Activated naive CD4-positive, alpha-beta T cell treated with anti-CD3 and anti-CD28 coated beads, Interleukin-2, amount 50 U/mL, for 24 hours (primary cell): ENCODE data around the gene BTBD9.
"Not testable (repeated sequence)": the region's sequence is repeated elsewhere in the genome, so short reads cannot be mapped to it uniquely, and the experiment has no call there.

Experiments
- H3K27ac Mint-ChIP-seq: one replicate; pipeline ENCODE4 v1.8.0; 2021; ENCODE audit warnings: mild to moderate bottlenecking, mixed read lengths
- H3K27me3 Mint-ChIP-seq: one replicate; pipeline ENCODE4 v1.8.0; 2021; ENCODE audit warnings: mixed read lengths
- H3K36me3 Mint-ChIP-seq: one replicate; pipeline ENCODE4 v1.8.0; 2021; ENCODE audit warnings: mixed read lengths
- H3K4me1 Mint-ChIP-seq: one replicate; pipeline ENCODE4 v1.8.0; 2021; ENCODE audit warnings: mixed read lengths
- H3K4me3 Mint-ChIP-seq: one replicate; pipeline ENCODE4 v1.8.0; 2021; ENCODE audit warnings: mild to moderate bottlenecking, mixed read lengths
- H3K9me3 Mint-ChIP-seq: one replicate; pipeline ENCODE4 v1.8.0; 2021; ENCODE audit warnings: mixed read lengths

Gene BTBD9

DNA sequence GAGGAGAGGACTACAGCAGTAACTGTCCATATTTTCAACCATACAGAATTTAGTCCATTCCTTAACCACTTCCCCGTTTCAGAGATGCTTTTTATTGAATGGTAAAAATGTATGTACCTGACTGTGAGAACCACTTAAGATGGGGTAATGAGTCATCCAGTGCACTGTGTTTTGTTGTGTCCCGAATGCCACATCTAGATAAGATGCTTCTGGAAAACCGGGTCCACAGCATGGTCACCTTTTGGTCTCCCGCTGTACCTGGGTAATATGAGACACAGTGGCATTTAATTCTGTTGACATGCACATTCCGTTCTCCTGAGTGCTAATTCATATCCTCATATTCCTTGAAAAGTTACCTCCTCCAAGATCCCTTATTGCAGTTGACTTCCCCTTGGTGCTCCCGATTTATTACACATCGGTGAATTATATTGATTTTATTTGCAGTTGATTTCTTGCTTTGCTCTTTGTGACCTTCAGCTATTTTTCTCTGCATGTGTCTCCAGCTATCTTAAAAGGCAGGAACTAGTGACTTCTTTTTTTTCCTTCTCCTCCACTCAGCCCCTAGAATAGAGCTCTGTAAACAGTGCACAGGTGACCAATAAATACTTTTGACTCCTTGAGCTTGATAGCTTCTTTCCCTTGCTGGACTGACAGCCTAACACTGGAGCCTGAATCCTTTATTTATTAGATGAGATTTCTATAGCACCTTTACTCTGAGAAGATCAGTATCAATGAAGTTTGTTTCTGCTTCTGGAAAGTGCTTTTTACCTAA is 505.6 kb downstream of the BTBD9 start:
- Mint-ChIP-seq H3K36me3 (peaks cover 7% of the 10 kb centered on the region), H3K4me1 (peaks cover 56% of the 10 kb centered on the region), H3K4me3 (no peak overlapping the region), H3K9me3 (peaks cover 5% of the 10 kb centered on the region), H3K27me3 (no peaks in the 10 kb centered on the region), H3K27ac (no peak overlapping the region)

DNA sequence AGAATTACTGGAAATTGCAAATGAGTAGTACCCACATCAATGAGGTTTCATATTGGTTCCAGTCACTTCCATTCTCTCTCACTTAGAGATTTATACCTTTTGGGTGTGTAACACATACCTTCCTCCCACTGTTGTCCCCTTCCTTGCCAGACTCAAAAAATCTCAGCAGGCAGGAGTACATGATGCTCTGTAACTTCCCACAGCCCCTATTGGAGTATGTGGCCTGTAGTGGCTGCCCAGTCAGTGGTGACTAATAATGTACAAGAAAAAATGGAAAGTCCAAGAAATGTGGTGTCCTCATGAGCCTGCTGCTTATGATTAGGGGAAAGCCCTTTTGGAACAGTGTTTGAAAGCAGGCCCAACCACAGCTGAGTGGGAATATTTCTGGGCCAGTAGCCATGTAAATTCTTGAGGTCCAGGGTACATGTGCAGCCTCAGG is 508.2 kb downstream of the BTBD9 start:
- Mint-ChIP-seq H3K4me3 (no peak overlapping the region), H3K36me3 (peaks cover 22% of the 10 kb centered on the region), H3K27ac (peak overlapping the region; percentile 25), H3K9me3 (peaks cover 5% of the 10 kb centered on the region), H3K27me3 (no peaks in the 10 kb centered on the region), H3K4me1 (peaks cover 65% of the 10 kb centered on the region)

DNA sequence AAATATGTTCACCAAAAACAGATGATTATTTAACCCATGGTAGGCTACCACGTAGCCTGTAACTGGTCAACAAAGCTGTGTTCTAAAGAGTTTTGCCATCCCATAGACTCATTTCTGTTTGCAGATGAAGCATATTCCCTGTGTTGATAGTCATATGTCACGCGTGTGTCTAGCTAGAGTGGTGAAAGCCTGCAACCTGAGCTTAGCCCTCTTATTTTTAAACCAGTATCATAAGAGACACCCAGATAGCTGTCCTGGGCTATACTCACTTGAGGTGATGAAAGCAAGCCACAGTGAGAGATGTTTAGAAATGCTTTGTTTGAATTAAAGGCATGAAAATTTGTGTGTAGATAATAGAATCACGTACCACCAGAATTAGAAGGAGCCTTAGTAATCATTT is 512.4 kb downstream of the BTBD9 start:
- Mint-ChIP-seq H3K4me3 (no peak overlapping the region), H3K4me1 (peaks cover 63% of the 10 kb centered on the region), H3K9me3 (peaks cover 5% of the 10 kb centered on the region), H3K27ac (no peak overlapping the region), H3K27me3 (no peaks in the 10 kb centered on the region), H3K36me3 (peaks cover 42% of the 10 kb centered on the region)

GRCh38 chr6:38124224-38124926 is 515.4 kb downstream of the BTBD9 start:
- not testable (repeated sequence) for H3K4me3 Mint-ChIP-seq, H3K27me3 Mint-ChIP-seq, H3K27ac Mint-ChIP-seq, H3K9me3 Mint-ChIP-seq
- Mint-ChIP-seq H3K4me1 (peaks cover 45% of the 10 kb centered on the region), H3K36me3 (peaks cover 47% of the 10 kb centered on the region)

GRCh38 chr6:38119516-38119915 is 520.2 kb downstream of the BTBD9 start:
- H3K4me3 Mint-ChIP-seq, result no peak overlapping the region
- no peaks in the 10 kb centered on the region for H3K9me3 Mint-ChIP-seq
- no peak overlapping the region for H3K27ac Mint-ChIP-seq
- H3K36me3 Mint-ChIP-seq, result peaks cover 27% of the 10 kb centered on the region
- H3K4me1 Mint-ChIP-seq, result peaks cover 12% of the 10 kb centered on the region
- H3K27me3 Mint-ChIP-seq, result no peaks in the 10 kb centered on the region

DNA sequence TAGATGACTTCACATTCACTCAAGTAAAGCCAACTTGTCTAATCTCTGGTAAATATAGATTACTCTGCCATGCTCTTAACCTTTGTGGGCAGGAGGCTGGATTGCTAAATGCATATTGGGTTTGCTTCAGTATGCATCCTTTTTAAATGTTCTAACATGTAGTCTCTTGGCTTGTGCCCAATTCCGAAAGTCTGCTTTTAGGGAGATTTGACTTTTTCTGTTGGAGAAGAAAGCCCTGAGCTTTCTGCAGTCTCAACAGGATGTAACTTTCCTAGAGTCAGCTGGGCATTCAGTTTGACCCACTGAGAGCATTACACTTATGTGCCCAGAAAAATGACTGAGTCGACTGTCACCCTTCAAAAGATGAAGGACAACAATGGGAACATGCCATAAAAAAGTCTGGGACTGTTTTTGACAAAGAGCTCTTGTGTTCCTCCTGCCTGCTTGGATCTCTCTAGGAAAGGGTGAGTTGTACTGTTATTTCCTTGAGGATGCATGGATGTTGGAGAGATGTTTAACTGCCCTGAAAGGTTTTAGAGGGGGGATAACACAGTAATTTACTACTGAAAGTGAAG is 520.9 kb downstream of the BTBD9 start:
- Mint-ChIP-seq H3K4me3 (no peak overlapping the region), H3K9me3 (no peaks in the 10 kb centered on the region), H3K27ac (no peak overlapping the region), H3K4me1 (peaks cover 13% of the 10 kb centered on the region), H3K27me3 (no peaks in the 10 kb centered on the region), H3K36me3 (peaks cover 27% of the 10 kb centered on the region)
